Measurements from ENCODE around the gene SLC26A11.
A peak's percentile ranks its signal among the peaks of the same experiment; 100 is the strongest.

The SLC26A11 gene

DNA sequence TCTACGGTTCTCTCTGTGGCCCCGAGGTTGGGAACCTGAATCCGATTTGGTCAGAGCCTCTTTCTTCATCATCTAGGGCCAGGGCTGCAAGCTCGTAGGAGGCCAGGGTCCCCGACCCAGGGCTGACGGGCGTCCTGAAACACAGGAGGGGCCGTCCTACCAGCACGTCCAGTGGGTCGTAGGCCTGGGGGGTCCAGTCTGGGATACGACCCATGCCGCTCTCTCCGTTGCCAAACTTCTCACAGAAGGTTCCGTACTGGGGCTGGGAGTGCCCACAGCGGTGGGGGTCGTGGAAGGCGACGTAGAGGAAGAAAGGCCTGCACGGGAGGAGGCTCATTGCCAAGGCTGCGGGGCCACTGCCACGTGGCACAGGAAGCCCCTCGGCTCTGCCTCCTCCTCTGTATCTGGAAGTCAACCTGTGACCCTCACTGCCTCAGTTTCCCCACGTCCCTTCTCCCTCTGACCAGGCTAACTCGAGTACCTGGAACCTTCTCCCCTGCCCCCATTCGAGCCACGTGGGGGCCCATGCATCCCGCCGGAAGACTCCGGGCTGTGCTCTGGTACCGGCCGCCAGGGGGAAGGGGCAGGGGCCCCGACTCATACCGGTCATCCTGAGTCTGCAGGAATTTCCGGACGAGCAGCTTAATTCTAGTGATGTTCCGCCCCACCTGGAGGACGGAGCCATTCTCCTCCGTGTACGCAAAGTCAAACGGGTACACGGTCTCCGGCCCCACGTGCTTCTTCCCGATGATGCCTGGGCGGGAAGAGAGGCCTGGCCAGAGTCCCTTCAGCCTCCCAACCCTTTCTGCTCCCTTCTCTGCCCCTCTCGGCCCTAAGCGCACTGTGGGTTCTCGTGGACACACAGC lies 6.0 kb upstream of the SLC26A11 start:
- DNase-seq (ENCODE audit: low spot score), result no peak
- H3K27ac ChIP-seq, result no peak overlapping the region
- TF ChIP-seq, protein P1, sequence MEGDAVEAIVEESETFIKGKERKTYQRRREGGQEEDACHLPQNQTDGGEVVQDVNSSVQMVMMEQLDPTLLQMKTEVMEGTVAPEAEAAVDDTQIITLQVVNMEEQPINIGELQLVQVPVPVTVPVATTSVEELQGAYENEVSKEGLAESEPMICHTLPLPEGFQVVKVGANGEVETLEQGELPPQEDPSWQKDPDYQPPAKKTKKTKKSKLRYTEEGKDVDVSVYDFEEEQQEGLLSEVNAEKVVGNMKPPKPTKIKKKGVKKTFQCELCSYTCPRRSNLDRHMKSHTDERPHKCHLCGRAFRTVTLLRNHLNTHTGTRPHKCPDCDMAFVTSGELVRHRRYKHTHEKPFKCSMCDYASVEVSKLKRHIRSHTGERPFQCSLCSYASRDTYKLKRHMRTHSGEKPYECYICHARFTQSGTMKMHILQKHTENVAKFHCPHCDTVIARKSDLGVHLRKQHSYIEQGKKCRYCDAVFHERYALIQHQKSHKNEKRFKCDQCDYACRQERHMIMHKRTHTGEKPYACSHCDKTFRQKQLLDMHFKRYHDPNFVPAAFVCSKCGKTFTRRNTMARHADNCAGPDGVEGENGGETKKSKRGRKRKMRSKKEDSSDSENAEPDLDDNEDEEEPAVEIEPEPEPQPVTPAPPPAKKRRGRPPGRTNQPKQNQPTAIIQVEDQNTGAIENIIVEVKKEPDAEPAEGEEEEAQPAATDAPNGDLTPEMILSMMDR (conservative IDR thresholded peaks at IDR 0.05; ENCODE audit: low read depth), result no peak
- CTCF ChIA-PET, result no interaction called here
- POLR2A ChIA-PET (ENCODE audit: low non-redundant PET), result no interaction called here

DNA sequence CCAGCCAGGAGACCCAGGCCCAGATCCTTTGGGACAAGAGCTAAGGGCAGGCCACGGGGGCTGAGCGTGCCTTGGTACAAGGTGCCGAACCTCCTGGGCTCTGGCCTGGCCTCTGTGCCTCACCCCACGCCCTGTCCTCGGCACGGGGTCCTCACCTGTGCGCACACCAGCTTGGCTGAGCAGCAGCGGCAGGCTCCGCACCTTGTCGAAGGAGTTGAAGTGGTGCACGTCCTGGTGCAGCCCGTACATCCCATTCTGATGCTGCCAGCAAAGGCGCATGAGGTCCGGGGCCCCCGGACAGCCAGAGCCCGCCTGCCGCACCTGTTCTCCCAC lies 5.4 kb upstream of the SLC26A11 start:
- TF ChIP-seq, protein P1 (conservative IDR thresholded peaks at IDR 0.05; ENCODE audit: low read depth), result no peak
- H3K27ac ChIP-seq, result no peak overlapping the region
- ChIA-PET CTCF (no interaction called here), POLR2A (ENCODE audit: low non-redundant PET) (no interaction called here)
- no peak for DNase-seq (ENCODE audit: low spot score)

DNA sequence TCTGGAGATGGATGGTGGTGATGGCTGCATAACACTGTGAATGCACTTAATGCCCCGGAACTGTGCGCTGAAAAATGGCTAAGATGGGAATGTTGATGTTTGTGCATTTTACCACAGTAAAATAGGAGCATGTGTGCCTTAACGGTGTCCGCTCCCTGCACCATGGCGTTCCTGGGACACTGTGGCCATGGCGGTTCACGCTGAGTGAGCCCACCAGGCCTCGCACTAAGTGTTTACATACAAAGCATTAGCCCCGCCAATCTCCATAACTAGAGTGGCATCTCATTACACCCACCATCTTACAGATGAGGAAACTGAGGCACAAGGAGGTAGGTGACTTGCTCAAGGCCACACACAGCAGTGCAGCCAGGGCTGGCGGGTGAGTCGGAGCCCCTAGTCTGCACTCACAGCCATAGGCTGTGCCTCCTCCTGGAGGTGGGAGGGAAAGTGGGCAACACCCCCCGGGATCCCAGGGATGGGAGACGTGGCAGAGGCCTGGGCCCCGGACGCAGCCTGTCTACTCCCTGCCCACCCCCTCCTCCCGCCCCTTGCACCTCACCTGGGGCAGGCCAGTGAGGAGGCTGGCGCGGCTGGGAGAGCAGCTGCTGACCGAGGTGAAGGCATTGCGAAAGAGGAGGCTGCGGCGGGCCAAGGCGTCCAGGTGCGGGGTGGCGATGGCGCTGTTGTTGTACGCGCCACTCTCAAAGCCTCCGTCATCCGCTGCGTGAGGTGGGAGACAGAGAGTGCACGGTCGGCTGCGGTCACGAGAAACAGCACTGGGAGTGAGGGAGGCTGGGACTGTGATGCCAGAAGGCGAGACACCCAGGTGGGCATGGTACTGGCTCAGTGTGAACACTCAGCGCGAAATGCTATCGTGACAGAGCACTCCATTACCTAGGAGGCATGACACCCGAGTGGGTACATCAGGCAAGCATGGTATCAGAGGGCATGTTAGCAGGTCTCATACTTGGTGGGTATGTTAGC lies 3.5 kb upstream of the SLC26A11 start:
- no peak overlapping the region for H3K27ac ChIP-seq
- DNase-seq (ENCODE audit: low spot score), result no peak
- CTCF ChIA-PET, result no interaction called here
- POLR2A ChIA-PET (ENCODE audit: low non-redundant PET), result no interaction called here
- TF ChIP-seq, protein P1 (conservative IDR thresholded peaks at IDR 0.05; ENCODE audit: low read depth), result no peak

- CTCF ChIA-PET, result no interaction called here
Measured at GRCh38 chr17:80217703-80218362, 2.4 kb upstream of the SLC26A11 start.

GRCh38 chr17:80218391-80218790 lies 1.8 kb upstream of the SLC26A11 start:
- DNase-seq (ENCODE audit: low spot score), result no peak
- H3K27ac ChIP-seq, result peak overlapping the region; percentile 70
- ChIA-PET POLR2A (ENCODE audit: low non-redundant PET) (no interaction called here), CTCF (no interaction called here)
- TF ChIP-seq, protein P1 (conservative IDR thresholded peaks at IDR 0.05; ENCODE audit: low read depth), result no peak

More at GRCh38 chr17:80217703-80218362, 2.4 kb upstream of the SLC26A11 start:
- DNase-seq (ENCODE audit: low spot score), result no peak
- TF ChIP-seq, protein P1 (conservative IDR thresholded peaks at IDR 0.05; ENCODE audit: low read depth), result no peak
- POLR2A ChIA-PET (ENCODE audit: low non-redundant PET), result no interaction called here
- peak overlapping the region; percentile 70 for H3K27ac ChIP-seq

Measured in RWPE1 (cell line).